Measurements from ENCODE around the gene CREBRF.
"Not testable (repeated sequence)": the region's sequence is repeated elsewhere in the genome, so short reads cannot be mapped to it uniquely, and the experiment has no call there.

The CREBRF gene, protein sequence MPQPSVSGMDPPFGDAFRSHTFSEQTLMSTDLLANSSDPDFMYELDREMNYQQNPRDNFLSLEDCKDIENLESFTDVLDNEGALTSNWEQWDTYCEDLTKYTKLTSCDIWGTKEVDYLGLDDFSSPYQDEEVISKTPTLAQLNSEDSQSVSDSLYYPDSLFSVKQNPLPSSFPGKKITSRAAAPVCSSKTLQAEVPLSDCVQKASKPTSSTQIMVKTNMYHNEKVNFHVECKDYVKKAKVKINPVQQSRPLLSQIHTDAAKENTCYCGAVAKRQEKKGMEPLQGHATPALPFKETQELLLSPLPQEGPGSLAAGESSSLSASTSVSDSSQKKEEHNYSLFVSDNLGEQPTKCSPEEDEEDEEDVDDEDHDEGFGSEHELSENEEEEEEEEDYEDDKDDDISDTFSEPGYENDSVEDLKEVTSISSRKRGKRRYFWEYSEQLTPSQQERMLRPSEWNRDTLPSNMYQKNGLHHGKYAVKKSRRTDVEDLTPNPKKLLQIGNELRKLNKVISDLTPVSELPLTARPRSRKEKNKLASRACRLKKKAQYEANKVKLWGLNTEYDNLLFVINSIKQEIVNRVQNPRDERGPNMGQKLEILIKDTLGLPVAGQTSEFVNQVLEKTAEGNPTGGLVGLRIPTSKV

GRCh38 chr5:173055983-173056782 lies at the start of gene CREBRF:
Gene CREBRF (plus strand): TSS chr5:173056352. CDS start chr5:173080776, 24,424 bp downstream.
- peak; percentile 81 for DNase-seq

GRCh38 chr5:173010021-173010420 lies 46.1 kb upstream of the CREBRF start:
- no peak for DNase-seq

DNA sequence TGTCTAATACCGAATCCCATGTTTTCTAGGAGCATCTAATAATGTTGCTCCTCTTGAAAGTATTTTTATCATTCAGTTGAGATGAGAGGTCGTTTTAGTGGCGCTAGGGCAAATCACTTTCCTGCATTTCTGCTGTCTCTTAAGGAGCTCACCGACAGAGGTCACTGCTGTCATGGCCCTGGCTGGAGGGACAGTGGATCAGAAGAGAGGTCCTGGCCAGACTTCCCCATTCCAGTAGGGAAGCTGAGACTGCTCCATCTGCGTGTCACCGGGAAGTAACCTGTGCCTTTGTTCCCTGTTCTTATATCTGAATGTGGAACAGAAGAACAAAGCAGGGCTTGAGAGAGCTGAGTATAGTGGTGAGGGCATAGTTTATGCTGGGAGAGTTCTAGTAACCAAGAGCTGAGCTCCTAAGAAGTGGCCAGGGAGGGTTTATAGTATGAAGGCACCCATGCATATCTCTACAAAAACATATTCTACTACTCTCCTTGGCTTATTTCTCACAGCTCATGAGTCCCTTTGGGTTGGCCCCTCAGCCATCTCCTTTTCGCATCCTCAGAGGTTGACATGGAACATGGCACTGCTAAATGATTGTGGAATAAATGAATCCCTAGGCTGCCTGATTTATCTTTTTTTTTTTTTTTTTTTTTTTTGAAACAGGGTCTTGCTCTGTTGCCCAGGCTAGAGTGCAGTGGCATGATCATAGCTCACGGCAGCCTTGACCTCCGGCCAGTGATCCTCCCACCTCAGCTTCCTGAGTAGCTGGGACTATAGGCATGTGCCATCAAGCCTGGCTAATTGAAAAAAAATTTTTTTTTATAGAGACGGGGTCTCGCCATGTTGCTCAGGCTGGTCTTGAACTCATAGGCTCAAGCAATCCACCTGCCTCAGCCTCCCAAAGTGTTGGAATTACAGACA lies 45.3 kb upstream of the CREBRF start:
- DNase-seq, result no peak

- DNase-seq, result no peak
Observed at GRCh38 chr5:173011566-173011965, 44.6 kb upstream of the CREBRF start.

DNA sequence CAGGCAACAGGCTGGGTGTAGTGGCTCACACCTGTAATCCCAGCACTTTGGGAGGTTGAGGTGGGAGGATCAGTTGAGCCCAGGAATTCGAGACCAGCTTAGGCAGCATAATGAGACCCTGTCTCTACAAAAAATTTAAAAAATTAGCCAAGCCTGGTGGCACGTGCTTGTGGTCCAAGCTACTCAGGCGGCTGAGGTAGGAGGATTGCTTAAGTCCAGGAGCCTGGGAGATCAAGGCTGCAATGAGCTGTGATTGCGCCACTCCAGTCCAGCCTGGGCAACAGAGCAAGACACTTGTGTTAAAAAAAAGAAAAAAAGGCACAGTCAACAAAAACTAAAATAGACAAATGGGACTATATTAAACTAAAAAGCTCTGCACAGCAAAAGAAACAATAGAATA lies 43.3 kb upstream of the CREBRF start:
- DNase-seq, result no peak

DNA sequence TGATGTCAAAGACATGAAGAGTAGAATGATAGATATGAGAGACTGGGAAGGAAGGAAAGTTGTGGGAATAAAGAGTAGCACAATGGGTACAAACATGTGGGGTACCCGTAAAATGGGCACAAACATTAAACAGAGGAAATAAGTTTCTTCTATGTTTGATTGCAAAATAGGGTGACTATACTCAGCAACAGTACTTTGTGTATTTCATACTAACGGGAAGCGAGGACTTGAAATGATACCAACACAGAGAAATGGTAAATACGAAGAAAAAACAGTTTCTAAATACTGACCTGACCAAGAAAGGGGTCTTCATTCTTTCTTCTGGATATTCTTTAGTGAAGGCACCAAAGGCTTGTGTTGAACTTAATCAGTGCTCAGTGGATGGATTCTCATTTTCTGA lies 41.5 kb upstream of the CREBRF start:
- DNase-seq, result no peak

GRCh38 chr5:173015192-173015591 lies 41.0 kb upstream of the CREBRF start:
- DNase-seq, result no peak

GRCh38 chr5:173015598-173016455 lies 40.3 kb upstream of the CREBRF start:
- no peak for DNase-seq

GRCh38 chr5:173016598-173017046 lies 39.5 kb upstream of the CREBRF start:
- DNase-seq, result no peak

- not testable (repeated sequence) for DNase-seq
Observed at GRCh38 chr5:173017087-173017486, 39.1 kb upstream of the CREBRF start.

- no peak for DNase-seq
Observed at GRCh38 chr5:173018358-173018757, 37.8 kb upstream of the CREBRF start.

GRCh38 chr5:173020154-173020581 lies 36.0 kb upstream of the CREBRF start:
- no peak for DNase-seq

GRCh38 chr5:173020643-173021042 lies 35.5 kb upstream of the CREBRF start:
- no peak for DNase-seq

GRCh38 chr5:173025651-173026050 lies 30.5 kb upstream of the CREBRF start:
- DNase-seq, result no peak

- DNase-seq, result no peak
Observed at GRCh38 chr5:173027905-173028304, 28.2 kb upstream of the CREBRF start.

- no peak for DNase-seq
Observed at GRCh38 chr5:173028811-173029327, 27.3 kb upstream of the CREBRF start.

DNA sequence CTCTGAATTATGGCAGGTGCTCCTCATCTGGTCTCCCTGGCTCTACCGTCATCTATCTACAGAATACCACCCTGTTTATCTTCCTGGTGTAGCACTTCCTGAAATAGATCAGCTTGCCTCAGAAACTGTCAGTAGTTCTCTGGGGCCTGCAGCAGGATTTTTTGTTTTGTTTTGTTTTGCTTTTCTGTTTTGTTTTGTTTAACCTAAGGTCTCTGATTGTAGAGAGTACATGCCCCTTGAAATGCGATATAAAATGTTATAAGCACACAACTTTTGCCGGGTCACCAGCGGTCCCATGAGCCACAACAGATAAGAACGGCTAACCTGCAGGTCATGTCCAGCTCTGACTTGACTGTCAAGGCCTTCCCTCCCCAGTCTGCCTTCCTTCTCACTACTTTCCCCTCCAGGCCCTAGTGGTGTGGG lies 26.6 kb upstream of the CREBRF start:
- DNase-seq, result no peak

GRCh38 chr5:173032096-173032495 lies 24.1 kb upstream of the CREBRF start:
- not testable (repeated sequence) for DNase-seq

DNA sequence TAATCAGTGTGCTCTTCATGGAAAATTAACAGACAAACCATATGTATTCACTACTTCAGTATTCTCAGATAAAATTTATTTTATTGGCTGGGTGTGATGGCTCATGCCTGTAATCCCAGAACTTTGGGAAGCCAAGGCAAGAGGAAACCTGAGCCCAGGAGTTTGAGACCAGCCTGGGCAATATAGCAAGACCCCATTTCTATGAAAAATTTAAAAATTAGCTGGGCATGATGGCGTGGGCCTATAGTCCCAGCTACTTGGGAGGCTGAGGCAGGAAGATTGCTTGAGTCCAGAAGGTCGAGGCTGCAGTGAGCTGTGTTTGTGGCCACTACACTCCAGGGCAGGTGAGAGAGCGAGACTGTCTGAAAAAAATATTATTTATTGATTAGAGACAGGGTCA lies 23.4 kb upstream of the CREBRF start:
- DNase-seq, result no peak

- no peak for DNase-seq
Observed at GRCh38 chr5:173033923-173034322, 22.2 kb upstream of the CREBRF start.
